VCaP (cell line): ENCODE results near the gene OLIG2.

Experiments
- H3K27ac ChIP-seq: fragments of 450-650 bp; 2 replicates; pipeline ENCODE4 v1.5.1; 2017
- CTCF ChIP-seq: fragments of 450-650 bp; conservative IDR thresholded peaks from 2 replicates; pipeline ENCODE4 v1.5.1; 2017; ENCODE audit warnings: mild to moderate bottlenecking, moderate library complexity

Gene OLIG2

GRCh38 chr21:32991361-32991760 lies 34.4 kb upstream of the OLIG2 start:
- H3K27ac ChIP-seq, result no peak overlapping the region

GRCh38 chr21:32993894-32994293 lies 31.8 kb upstream of the OLIG2 start:
- H3K27ac ChIP-seq, result no peak overlapping the region
- no peak for TF ChIP-seq CTCF

More at GRCh38 chr21:32991361-32991760, 34.4 kb upstream of the OLIG2 start:
- TF ChIP-seq CTCF, result no peak

- no peak overlapping the region for H3K27ac ChIP-seq
- TF ChIP-seq CTCF, result peak; percentile 92
Measured at GRCh38 chr21:32994305-32994704, 31.4 kb upstream of the OLIG2 start.

- no peak for TF ChIP-seq CTCF
- H3K27ac ChIP-seq, result no peak overlapping the region
Measured at GRCh38 chr21:33007747-33008146, 18.0 kb upstream of the OLIG2 start.

GRCh38 chr21:33008333-33009051 lies 17.2 kb upstream of the OLIG2 start:
- no peak for TF ChIP-seq CTCF
- no peak overlapping the region for H3K27ac ChIP-seq

GRCh38 chr21:33010931-33011330 lies 14.8 kb upstream of the OLIG2 start:
- TF ChIP-seq CTCF, result no peak
- no peak overlapping the region for H3K27ac ChIP-seq

- TF ChIP-seq CTCF, result no peak
- no peak overlapping the region for H3K27ac ChIP-seq
Measured at GRCh38 chr21:33011462-33011861, 14.3 kb upstream of the OLIG2 start.
